ENCODE data around the gene MAP2.

DNA sequence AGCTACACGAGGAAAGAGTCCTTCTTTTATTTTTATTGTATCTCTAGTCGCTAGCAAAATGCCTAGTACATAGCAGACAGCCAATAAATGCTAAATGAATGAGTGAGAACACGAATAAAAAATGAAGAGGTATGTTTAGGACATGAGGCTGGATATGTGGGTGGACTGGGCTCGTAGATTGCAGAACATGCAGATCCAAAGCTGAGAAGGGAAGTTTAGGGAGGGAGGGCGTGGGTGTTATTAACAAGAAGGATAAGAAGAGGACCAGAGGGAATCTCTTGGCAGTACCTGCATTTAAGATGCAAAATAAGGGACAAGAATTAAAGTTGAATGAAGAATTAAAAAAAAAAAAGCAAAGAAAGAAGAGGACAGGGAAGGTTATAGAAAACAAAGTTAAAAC is 161.1 kb downstream of the MAP2 start:
- TF ChIP-seq, protein P1, sequence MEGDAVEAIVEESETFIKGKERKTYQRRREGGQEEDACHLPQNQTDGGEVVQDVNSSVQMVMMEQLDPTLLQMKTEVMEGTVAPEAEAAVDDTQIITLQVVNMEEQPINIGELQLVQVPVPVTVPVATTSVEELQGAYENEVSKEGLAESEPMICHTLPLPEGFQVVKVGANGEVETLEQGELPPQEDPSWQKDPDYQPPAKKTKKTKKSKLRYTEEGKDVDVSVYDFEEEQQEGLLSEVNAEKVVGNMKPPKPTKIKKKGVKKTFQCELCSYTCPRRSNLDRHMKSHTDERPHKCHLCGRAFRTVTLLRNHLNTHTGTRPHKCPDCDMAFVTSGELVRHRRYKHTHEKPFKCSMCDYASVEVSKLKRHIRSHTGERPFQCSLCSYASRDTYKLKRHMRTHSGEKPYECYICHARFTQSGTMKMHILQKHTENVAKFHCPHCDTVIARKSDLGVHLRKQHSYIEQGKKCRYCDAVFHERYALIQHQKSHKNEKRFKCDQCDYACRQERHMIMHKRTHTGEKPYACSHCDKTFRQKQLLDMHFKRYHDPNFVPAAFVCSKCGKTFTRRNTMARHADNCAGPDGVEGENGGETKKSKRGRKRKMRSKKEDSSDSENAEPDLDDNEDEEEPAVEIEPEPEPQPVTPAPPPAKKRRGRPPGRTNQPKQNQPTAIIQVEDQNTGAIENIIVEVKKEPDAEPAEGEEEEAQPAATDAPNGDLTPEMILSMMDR (IDR thresholded peaks at IDR 0.05): no peak
- TF ChIP-seq EP300 (IDR thresholded peaks at IDR 0.05; ENCODE audit: low read depth): no peak

Data from transverse colon (tissue), 3 donors.